ENCODE results near the gene LRP2. TPM values are rescaled to one million over a fixed set of nuclear protein-coding genes. Genes with fewer than 3 reads are reported as not detected.

The LRP2 gene
- total RNA-seq, 4 donors from 2014 or later, result not detected

GRCh38 chr2:169116993-169117392, 245.3 kb downstream of the LRP2 start:
- Histone ChIP-seq H3K4me3 (no peak overlapping the region), H3K27ac (no peak overlapping the region), H3K4me1 (no peaks in the 10 kb centered on the region), H3K36me3 (no peaks in the 10 kb centered on the region), H3K9me3 (no peaks in the 10 kb centered on the region), H3K27me3 (peaks cover 12% of the 10 kb centered on the region)
- ATAC-seq, result no peak
- no peak for TF ChIP-seq POLR2A (IDR thresholded peaks at IDR 0.05)
- TF ChIP-seq EP300 (IDR thresholded peaks at IDR 0.05), result no peak
- no peak for TF ChIP-seq CTCF (IDR thresholded peaks at IDR 0.05)
- TF ChIP-seq POLR2AphosphoS5 (IDR thresholded peaks at IDR 0.05), result no peak

- TF ChIP-seq POLR2AphosphoS5 (IDR thresholded peaks at IDR 0.05) (no peak), POLR2A (IDR thresholded peaks at IDR 0.05) (no peak), CTCF (IDR thresholded peaks at IDR 0.05) (no peak), EP300 (IDR thresholded peaks at IDR 0.05) (no peak)
- Histone ChIP-seq H3K27ac (no peak overlapping the region), H3K4me3 (no peak overlapping the region), H3K4me1 (no peaks in the 10 kb centered on the region), H3K27me3 (peaks cover 11% of the 10 kb centered on the region), H3K36me3 (no peaks in the 10 kb centered on the region), H3K9me3 (no peaks in the 10 kb centered on the region)
- no peak for ATAC-seq
- WGBS, 2 donors (ENCODE audit: low coverage in 1 of 2), result 33 to 59% methylated on average over 2 of the region's 2 CpGs
These were observed 246.0 kb downstream of the LRP2 start for GRCh38 chr2:169116327-169116726.

DNA sequence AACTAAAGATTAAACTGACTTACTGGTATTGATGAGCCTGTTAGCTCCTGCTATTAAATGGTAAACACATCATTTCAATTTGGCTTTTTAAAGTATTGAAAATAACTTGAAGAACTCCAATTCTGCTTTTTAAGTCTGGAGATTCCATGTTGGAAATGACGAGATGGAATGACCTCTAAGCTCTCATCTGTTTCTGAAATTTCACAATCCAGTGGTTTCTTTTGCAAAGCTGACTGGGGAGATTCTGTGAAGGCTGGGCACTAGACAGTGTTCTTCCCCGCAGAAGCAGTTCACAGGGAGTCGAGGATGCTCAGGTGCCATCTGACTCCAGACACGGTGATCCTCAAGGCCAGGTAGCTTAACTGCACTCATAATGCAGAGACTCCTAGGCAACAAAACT, 248.3 kb downstream of the LRP2 start:
- H3K27me3 ChIP-seq, result no peaks in the 10 kb centered on the region
- TF ChIP-seq CTCF (IDR thresholded peaks at IDR 0.05) (no peak), POLR2AphosphoS5 (IDR thresholded peaks at IDR 0.05) (no peak), POLR2A (IDR thresholded peaks at IDR 0.05) (no peak), EP300 (IDR thresholded peaks at IDR 0.05) (no peak)
- 93 to 100% methylated on average over 1 to 4 of the region's 4 CpGs for WGBS, 2 donors (ENCODE audit: low coverage in 1 of 2)
- ATAC-seq, result no peak
- H3K27ac ChIP-seq, result no peak overlapping the region
- no peaks in the 10 kb centered on the region for H3K36me3 ChIP-seq
- H3K9me3 ChIP-seq, result no peaks in the 10 kb centered on the region
- no peaks in the 10 kb centered on the region for H3K4me1 ChIP-seq
- no peak overlapping the region for H3K4me3 ChIP-seq

GRCh38 chr2:169112841-169113240, 249.5 kb downstream of the LRP2 start:
- Histone ChIP-seq H3K27ac (no peak overlapping the region), H3K27me3 (no peaks in the 10 kb centered on the region), H3K4me1 (no peaks in the 10 kb centered on the region), H3K36me3 (no peaks in the 10 kb centered on the region), H3K4me3 (no peak overlapping the region), H3K9me3 (no peaks in the 10 kb centered on the region)
- ATAC-seq, result no peak
- WGBS, 2 donors (ENCODE audit: low coverage in 1 of 2), result 80% methylated on average over 3 to 6 of the region's 6 CpGs
- TF ChIP-seq EP300 (IDR thresholded peaks at IDR 0.05) (no peak), CTCF (IDR thresholded peaks at IDR 0.05) (no peak), POLR2AphosphoS5 (IDR thresholded peaks at IDR 0.05) (no peak), POLR2A (IDR thresholded peaks at IDR 0.05) (no peak)

DNA sequence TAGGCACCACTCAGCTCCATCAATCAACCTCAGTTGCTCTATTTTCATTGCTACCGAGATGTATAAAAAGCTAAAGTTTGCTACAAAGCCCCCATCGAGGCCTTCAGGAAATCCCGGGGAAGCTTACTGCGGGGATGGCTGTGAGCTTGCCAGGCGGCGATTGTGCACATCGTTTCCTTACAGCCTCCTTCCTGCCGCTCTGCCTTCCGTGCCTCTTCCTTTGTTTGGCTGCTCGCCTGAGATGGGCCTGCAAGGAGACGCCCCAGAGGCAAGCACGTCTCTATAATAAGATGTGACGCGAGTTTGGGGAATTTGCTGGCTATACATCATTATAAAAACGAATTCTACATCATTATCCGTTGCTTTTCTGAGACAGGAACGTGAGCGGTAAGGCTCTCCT, 251.4 kb downstream of the LRP2 start:
- Histone ChIP-seq H3K36me3 (no peaks in the 10 kb centered on the region), H3K27ac (no peak overlapping the region), H3K4me1 (no peaks in the 10 kb centered on the region), H3K27me3 (no peaks in the 10 kb centered on the region), H3K9me3 (no peaks in the 10 kb centered on the region), H3K4me3 (no peak overlapping the region)
- TF ChIP-seq POLR2A (IDR thresholded peaks at IDR 0.05) (no peak), POLR2AphosphoS5 (IDR thresholded peaks at IDR 0.05) (no peak), CTCF (IDR thresholded peaks at IDR 0.05) (no peak), EP300 (IDR thresholded peaks at IDR 0.05) (no peak)
- ATAC-seq, result no peak
- WGBS, 2 donors (ENCODE audit: low coverage in 1 of 2), result 45 to 88% methylated on average over 4 to 14 of the region's 18 CpGs

Measured in gastroesophageal sphincter (tissue), 4 donors.